GM19193 (cell line): ENCODE results near the gene CCR5AS.

Experiments
- POLR2A ChIP-seq: IDR thresholded peaks from 4 replicates; pipeline ENCODE4 v1.6.1; 2011; ENCODE audit not compliant: insufficient read depth, insufficient read length; ENCODE audit errors: extremely low read depth

Gene CCR5AS

GRCh38 chr3:46356909-46357308, 50.0 kb downstream of the CCR5AS start:
- no peak for TF ChIP-seq POLR2A

GRCh38 chr3:46356276-46356675, 50.6 kb downstream of the CCR5AS start:
- no peak for TF ChIP-seq POLR2A

- no peak for TF ChIP-seq POLR2A
Measured at GRCh38 chr3:46354984-46355383, 51.9 kb downstream of the CCR5AS start.

GRCh38 chr3:46354478-46354877, 52.4 kb downstream of the CCR5AS start:
- no peak for TF ChIP-seq POLR2A

- no peak for TF ChIP-seq POLR2A
Measured at GRCh38 chr3:46353647-46354410, 53.0 kb downstream of the CCR5AS start, which contains the start of gene CCR2. CCR2 (plus strand) TSS chr3:46354111; CDS start chr3:46357528, 3,417 bp downstream.

GRCh38 chr3:46353090-46353489, 53.8 kb downstream of the CCR5AS start:
- TF ChIP-seq POLR2A = no peak

- no peak for TF ChIP-seq POLR2A
Measured at GRCh38 chr3:46351646-46352045, 55.2 kb downstream of the CCR5AS start.

GRCh38 chr3:46350262-46350565, 56.7 kb downstream of the CCR5AS start:
- no peak for TF ChIP-seq POLR2A

GRCh38 chr3:46349484-46350261, 57.2 kb downstream of the CCR5AS start:
- no peak for TF ChIP-seq POLR2A

GRCh38 chr3:46348823-46349482, 57.9 kb downstream of the CCR5AS start:
- no peak for TF ChIP-seq POLR2A

- TF ChIP-seq POLR2A = no peak
Measured at GRCh38 chr3:46344476-46344875, 62.4 kb downstream of the CCR5AS start.

GRCh38 chr3:46338840-46339239, 68.0 kb downstream of the CCR5AS start:
- no peak for TF ChIP-seq POLR2A

GRCh38 chr3:46337911-46338310, 69.0 kb downstream of the CCR5AS start:
- no peak for TF ChIP-seq POLR2A

- no peak for TF ChIP-seq POLR2A
Measured at GRCh38 chr3:46335541-46335940, 71.3 kb downstream of the CCR5AS start.

- TF ChIP-seq POLR2A = no peak
Measured at GRCh38 chr3:46334741-46335478, 72.0 kb downstream of the CCR5AS start.
